ENCODE results near the gene NECAP2.
A peak's percentile ranks its signal among the peaks of the same experiment; 100 is the strongest.
"Not testable (repeated sequence)": the region's sequence is repeated elsewhere in the genome, so short reads cannot be mapped to it uniquely, and the experiment has no call there.

Gene NECAP2

DNA sequence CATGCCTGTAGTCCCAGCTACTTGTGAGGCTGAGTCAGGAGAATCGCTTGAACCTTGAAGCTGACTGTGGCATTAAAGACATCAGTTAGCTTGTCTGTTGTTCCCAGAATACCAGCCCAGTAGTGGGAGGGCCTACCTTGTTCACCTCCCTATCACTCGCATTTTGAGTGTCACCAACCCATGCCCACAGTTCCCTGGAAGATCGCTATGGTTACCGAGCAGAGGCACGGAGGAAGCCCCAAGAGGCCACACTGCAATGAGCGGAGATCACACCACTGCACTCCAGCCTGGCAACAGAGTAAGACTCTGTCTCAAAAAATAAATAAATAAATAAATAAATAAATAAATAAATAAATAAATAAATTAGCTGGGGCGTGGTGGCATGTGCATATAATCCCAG, 52.4 kb downstream of the NECAP2 start:
- DNase-seq (ENCODE audit: low read depth in 1 of 2, low spot score in 1 of 2): not testable (repeated sequence)

DNA sequence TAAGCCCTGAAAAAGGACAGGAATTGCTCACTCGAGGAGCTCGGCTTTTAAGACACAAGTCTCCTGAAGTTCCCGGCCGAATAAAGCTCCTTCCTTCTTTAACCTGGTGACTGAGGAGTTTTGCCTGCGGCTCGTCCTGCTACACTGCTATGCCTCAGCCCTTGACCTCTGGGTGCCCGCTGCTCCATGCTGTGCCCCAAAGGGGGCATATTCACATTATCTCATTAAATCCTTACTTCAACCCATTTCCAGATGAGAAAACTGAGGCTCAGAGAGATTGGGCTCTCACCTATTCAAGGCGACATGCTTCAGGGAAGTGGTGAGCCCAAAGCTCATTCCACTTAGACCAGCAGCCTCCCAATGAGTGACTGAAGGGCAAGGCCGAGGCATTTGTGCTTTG, 53.2 kb downstream of the NECAP2 start:
- DNase-seq (ENCODE audit: low read depth in 1 of 2, low spot score in 1 of 2): not testable (repeated sequence)

DNA sequence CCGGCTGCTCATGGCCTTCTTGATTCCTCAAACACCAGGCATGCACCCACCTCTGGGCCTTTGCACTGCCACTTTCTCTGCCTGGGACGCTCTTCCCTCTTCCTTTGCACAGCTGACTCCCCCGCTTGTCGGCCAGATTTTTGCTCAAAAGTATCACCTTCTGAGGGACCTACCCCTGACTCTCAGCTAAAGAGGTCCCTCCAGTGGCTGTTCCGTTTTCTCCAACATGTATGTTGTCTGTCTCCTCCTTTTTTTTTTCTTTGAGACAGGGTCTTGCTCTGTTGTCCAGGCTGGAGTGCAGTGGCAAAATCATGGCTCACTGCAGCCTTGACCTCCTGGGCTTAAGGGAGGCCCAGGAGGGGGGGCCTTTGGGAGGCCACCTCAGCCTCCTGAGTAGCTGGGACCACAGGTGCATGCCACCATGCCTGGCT, 57.0 kb downstream of the NECAP2 start:
- DNase-seq (ENCODE audit: low read depth in 1 of 2, low spot score in 1 of 2): not testable (repeated sequence)

DNA sequence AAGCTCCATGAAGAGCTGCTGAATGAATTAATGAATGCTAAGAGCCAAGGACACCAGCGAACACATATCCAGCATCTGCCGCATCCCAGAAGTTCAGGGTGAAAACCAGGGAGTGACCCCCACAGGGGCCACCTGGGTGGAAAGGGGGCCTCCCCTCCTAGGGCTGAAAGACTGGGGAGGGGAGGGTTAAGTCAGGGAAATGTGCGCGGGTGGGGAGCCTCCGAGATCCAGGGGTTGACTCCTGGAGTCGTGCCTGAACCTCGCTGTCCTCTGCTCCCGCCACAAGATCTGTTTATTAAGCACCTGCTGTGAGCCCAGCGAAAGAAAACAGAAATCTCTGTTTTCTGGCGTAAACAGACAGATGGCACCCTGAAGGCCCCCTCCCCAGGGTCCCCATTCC, 57.5 kb downstream of the NECAP2 start:
- not testable (repeated sequence) for DNase-seq (ENCODE audit: low read depth in 1 of 2, low spot score in 1 of 2)

DNA sequence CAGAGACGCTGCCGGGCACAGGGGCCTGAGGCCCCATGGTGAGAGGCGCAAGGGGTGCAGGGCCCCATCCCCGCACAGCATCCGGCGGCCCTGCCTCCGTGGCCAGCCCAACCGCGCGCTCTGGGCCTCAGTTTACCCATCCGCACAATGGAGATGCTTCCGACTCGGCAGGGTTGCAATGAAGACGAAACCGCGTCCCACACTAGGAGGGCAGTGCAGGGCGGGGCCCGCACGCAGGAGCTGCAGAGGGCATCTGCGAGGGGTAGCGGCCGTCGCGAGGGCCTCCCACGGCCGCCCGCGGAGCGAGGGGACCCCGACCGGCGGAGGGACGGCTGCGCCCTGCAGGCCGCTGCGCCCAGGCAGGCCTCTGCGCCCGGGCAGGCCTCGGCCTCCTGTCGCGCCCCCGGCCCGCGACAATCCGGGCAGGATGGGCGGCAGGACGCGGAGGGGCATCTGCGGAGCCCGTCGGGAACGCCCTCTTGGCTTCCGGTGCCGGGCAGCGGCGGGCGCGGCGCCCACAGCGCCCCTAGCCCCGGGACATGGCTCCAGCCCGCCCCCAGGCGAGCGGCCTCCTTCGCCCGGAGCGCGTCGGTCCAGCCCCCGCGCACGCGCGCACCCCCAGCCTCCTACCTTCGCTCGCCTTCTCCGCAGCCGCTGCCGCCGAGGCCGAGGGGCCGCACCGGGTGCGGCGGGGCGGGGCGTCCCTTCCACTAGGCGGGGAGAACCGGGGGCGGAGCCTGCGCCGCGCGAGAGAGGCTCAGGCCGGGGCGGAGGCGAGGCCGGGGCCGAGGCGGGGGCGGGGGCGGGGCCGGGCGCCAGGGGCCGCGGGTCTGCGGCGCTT, 58.3 kb downstream of the NECAP2 start:
- peak; percentile 76 to 78 for DNase-seq (ENCODE audit: low read depth in 1 of 2, low spot score in 1 of 2)

DNA sequence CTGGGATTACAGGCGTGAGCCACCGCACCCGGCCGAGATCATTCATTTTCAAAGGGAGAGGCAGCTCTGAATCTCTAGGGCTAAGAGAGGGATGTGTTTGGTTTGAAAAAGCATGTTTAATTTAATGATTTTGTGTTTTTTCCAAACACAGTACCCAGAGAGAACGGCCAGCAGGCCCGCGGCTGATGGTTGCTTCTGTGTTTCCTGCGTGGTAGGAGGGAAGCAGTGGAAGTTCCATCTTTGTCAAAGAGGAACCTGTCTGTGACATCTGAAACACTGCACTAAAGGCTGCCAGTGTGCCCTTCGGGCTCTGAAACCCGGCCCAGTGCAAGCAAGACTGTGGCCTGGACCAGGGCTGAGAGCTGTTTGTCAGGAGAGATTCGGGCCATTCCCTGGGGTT, 59.9 kb downstream of the NECAP2 start:
- not testable (repeated sequence) for DNase-seq (ENCODE audit: low read depth in 1 of 2, low spot score in 1 of 2)

DNA sequence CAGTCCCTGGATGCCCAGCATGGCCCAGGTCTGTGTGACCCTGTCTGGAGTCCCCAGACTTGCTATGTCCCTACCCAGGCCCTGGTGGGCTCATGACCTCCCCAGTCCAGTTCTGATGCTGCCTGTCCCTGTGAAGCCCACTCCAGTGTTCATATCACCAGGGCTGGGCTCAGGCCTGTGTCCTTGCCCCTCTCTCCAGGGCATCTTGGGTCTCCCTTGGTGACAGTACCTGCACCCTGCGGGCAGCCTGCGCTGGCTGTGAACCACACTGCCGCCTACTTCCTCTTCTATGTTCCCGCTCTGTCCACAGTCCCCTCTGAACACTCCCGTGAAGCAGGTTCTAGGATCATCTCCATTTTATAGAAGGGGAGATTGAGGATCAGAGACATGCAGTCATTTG, 60.5 kb downstream of the NECAP2 start:
- DNase-seq (ENCODE audit: low read depth in 1 of 2, low spot score in 1 of 2): not testable (repeated sequence)

DNA sequence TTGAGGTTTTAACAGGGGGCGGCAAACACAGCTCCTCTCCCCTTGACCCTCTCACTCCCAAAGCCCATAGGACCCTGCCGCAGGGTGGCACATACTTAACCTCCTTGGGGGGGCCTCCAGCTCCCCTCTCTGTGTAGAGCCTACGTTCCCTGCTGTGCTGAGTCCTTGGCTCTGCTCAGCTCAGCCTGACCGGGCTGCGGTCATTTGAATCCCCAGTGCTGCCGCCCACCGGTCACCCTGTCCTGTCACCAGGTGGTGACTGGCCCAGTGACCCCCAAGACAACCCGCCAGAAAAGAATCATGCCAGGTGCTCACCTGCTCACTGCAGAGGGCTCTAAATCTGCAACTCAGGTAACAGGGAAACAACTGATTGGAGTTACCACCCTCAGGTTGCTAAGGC, 60.9 kb downstream of the NECAP2 start:
- not testable (repeated sequence) for DNase-seq (ENCODE audit: low read depth in 1 of 2, low spot score in 1 of 2)

DNA sequence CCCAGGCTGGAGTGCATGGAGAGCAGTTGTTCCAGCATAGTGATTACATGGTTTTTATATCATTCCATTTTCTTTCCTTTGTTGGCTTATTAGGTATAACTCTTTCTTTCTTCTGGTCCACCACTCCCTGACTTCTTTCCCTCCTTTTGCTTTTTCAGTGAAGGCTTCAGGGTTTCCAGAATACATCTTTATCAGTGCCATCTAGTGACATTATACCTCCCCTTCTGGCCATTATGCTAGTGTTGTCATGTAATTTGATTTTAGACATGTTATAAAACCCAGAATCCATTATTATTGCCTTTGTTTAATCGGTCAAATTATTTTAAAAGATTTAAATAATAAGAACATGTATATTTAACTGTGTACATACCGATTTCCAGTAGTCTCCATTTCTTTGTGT, 63.0 kb downstream of the NECAP2 start:
- no peak for DNase-seq (ENCODE audit: low read depth in 1 of 2, low spot score in 1 of 2)

DNA sequence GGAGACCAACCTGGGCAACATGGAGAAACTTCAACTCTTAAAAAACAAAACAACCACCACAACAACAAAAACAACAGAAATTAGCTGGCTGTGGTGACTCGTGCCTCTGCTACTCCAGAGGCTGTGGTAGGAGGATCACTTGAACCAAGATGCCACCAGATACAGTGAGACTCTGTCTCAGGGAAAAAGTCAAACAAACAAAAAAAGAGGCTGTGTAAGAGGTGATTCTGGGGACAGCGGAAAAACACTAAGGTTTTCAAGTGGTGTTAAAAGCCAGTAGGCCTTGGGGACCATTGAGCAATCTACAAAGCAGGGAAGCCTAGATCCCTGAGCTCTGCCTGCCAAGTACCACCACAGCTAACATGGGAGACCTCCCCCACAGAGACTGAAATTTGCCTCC, 65.3 kb downstream of the NECAP2 start:
- not testable (repeated sequence) for DNase-seq (ENCODE audit: low read depth in 1 of 2, low spot score in 1 of 2)

DNA sequence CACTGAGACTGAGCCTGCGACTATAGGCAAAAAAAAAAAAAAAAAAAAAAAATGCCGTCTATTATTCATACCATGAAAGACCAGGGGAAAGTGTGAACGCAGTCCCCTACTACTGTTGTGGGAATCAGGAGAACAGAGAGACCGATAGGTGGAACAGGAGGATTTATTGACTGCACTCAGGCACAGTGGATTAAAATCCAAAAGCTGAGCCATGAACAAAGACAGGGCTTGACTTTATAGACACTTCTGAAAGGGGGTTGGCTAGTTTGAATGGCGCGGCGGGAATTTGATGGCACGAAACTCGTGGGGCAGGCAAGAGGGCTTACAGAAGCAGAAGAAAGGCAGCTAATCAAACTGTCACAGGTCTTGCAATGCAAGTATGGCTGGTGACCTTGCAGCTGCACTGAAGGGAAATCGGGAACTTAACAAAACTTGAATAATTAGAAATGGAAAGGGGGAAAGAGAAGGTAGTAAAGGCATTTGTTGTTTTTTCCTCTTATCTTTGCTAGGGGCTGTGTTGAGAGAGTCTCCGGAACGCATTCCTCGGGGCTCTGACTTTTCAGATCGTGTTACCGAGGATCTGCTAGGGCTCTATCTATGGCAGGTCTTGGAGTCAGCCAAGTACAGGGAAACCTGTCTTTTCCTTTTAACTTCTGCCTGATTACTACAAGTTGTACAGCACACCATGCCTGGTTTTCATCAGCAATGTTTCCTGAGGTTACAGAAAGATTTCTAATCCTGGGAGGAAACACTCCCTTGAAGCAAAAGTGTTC, 66.0 kb downstream of the NECAP2 start:
- not testable (repeated sequence) for DNase-seq (ENCODE audit: low read depth in 1 of 2, low spot score in 1 of 2)

DNA sequence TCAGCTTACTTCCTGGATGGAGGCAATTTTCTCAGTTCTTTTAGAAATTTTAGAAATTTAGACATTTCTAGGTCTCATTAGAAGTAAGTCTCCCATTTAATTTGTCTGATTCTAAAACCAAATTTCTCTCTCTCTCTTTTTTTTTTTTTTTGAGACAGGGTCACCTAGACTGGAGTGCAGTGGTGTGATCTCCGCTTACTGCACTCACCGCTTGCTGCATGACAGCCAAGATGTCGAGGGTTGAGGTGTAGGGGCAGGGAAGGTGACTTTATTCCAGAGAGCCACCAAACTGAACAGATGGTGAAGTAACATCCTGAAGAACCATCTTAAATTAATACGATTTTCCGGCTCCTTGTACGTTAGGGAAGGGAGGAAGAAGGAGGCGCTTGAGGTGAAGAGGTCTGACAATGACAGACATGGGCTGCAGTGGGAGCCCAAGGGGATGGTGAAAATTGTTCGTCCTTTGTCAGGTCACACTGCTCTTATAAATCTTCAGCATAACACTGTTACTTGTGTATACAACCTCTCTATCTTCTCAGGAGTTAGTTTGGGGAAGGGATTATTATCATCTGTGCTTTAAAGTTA, 68.4 kb downstream of the NECAP2 start:
- DNase-seq (ENCODE audit: low read depth in 1 of 2, low spot score in 1 of 2): not testable (repeated sequence)

All from stimulated activated CD4-positive, alpha-beta T cell treated with anti-CD3 and anti-CD28 coated beads, Interleukin-15, amount 100 ng/mL, for 1 hour (primary cell).